Endothelial cell of umbilical vein (primary cell): ENCODE results near the gene ZNF664.

Experiments used
- EZH2 ChIP-seq: IDR thresholded peaks from 2 replicates; pipeline ENCODE4 v1.6.1; 2012; ENCODE audit warnings: borderline replicate concordance, low read depth, mild to moderate bottlenecking, moderate library complexity, low read length, inconsistent platforms; ENCODE audit not compliant: severe bottlenecking
- POLR2AphosphoS5 ChIP-seq: IDR thresholded peaks from 2 replicates; pipeline ENCODE4 v1.6.1; 2012; ENCODE audit warnings: low read depth, mild to moderate bottlenecking, control low read depth, low read length, moderate library complexity; ENCODE audit not compliant: insufficient read depth
- TF ChIP-seq, protein P1 (sequence below), 2 donors: IDR thresholded peaks; 1 replicate in 1 of 2; 2 replicates in 1 of 2; pipeline ENCODE4 v1.5.1; 2011; ENCODE audit warnings: low read length in 2 of 2, mild to moderate bottlenecking in 2 of 2, moderate library complexity in 2 of 2, control low read depth in 1 of 2, inconsistent platforms in 1 of 2, low read depth in 1 of 2; ENCODE audit not compliant: insufficient read depth in 1 of 2; ENCODE audit errors: extremely low read depth in 1 of 2

DNA sequence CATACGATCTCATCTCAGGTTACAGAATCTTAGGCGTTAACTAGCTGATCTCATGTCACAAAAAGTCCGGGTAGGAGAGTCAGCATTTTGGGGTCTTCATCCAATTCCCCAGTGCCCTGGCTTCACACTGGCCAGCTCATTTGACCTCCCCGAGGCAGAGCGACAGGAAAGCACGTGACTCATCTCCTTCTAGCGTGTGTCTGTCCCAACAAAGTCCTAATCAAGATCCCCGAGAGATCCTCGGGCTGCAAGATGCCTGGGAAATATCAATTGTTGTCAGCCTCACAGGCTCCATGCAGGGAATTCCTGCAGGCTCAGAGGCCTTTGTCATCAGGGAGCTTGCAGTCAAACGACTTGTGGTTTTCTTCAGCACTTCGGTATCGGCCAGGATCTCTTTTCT lies 57.5 kb downstream of the ZNF664 start:
- TF ChIP-seq EZH2 = no peak
- no peak for TF ChIP-seq POLR2AphosphoS5
- TF ChIP-seq, protein P1, sequence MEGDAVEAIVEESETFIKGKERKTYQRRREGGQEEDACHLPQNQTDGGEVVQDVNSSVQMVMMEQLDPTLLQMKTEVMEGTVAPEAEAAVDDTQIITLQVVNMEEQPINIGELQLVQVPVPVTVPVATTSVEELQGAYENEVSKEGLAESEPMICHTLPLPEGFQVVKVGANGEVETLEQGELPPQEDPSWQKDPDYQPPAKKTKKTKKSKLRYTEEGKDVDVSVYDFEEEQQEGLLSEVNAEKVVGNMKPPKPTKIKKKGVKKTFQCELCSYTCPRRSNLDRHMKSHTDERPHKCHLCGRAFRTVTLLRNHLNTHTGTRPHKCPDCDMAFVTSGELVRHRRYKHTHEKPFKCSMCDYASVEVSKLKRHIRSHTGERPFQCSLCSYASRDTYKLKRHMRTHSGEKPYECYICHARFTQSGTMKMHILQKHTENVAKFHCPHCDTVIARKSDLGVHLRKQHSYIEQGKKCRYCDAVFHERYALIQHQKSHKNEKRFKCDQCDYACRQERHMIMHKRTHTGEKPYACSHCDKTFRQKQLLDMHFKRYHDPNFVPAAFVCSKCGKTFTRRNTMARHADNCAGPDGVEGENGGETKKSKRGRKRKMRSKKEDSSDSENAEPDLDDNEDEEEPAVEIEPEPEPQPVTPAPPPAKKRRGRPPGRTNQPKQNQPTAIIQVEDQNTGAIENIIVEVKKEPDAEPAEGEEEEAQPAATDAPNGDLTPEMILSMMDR (IDR thresholded peaks at IDR 0.05; ENCODE audit: extremely low read depth in 1 of 2, insufficient read depth in 1 of 2, low read depth in 1 of 2, low read length in 2 of 2) = no peak
